IPS-11a (cell line): ENCODE data around the gene IFI35.
"Not testable (repeated sequence)": the region's sequence is repeated elsewhere in the genome, so short reads cannot be mapped to it uniquely, and the experiment has no call there.

Source experiments
- H3K4me3 ChIP-seq: one replicate; pipeline ENCODE4 v1.5.1; 2013; ENCODE audit warnings: low read depth, low read length, control low read depth

The IFI35 gene

DNA sequence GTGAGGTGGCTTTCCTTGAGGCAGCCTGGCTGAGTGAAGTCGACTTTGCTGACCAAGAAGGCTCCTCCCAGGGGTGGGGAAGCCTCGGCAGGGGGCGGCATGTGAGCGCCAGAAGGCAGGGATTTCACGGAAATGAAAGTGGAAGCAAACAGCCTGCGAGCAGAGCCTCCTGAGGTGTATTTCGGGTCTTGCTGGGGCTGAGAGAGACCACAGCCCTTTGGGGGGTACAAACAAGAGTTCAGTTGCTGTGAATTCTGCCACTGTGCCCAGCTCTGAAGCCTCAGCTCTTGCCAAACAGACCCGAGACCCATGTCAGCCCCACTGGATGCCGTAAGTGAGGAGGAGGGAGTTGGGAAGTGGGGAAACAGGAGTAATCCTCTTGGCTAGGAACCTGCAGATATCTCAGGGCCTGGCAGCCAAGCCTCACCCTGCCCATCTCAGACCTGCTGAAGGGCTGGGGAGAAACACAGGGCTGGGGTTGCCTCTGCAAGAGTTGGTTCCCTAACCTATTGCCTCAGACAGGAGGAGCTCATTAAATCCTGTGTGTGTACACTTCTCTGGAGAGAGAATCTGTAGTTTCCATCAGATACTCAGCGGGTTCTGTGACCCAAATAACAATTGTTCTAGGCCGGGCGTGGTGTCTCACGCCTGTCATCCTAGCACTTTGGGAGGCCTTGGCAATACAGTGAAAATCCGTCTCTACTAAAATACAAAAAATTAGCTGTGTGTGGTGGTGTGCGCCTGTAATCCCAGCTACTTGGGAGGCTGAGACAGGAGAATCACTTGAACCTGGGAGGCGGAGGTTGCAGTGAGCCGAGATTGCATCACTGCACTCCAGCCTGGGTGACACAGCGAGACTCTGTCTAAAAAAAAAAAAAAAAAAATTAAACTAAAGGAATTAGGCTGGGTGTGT, at the start of gene IFI35:
TSS of gene IFI35 (plus strand) at position 146 of the 913 bp plus-strand sequence. CDS start at position 310, 164 bp downstream.
- H3K4me3 ChIP-seq: peak within 1 kb of the TSS; percentile 58

DNA sequence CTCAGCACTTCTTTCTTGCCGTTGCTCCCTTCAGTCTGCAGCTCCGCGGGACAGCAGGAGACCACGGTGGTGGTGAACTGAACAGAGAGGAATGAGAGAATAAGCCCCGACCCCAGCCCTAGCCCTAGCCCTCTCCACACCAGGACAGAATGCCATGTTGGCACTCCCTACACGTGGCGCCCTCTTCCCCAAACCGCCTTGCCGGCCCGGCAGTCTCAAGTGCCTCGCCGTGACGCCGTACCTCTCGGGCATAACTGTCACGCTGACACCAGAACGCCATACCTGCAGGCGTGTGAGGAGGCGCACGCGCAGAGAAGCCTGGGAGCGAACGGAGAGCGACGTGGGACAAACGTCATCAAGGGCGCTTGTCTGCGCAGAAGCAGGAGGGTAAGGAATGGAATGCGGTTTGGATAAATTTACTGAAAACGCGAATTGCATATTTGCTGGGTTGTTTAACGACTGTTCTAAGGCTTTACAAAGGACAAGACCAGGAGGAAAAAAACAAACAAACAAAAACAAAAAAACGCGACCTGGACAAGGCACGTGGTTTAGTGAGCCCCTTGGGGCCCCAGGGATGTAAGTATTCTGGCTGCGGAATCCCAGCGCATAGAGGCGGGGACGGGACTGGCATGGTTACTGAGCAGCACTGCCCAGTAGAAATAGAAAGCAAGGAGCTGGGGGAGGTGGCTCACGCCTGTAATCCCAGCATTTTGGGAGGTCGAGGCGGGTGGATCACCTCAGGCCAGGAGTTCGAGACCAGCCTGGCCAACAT, 42.2 kb upstream of the IFI35 start, which contains the start of gene AARSD1:
TSS of gene AARSD1 (minus strand) at position 294 of the 772 bp plus-strand sequence. CDS start at position 280, 14 bp downstream.
- H3K4me3 ChIP-seq: peak within 1 kb of the TSS; percentile 84

DNA sequence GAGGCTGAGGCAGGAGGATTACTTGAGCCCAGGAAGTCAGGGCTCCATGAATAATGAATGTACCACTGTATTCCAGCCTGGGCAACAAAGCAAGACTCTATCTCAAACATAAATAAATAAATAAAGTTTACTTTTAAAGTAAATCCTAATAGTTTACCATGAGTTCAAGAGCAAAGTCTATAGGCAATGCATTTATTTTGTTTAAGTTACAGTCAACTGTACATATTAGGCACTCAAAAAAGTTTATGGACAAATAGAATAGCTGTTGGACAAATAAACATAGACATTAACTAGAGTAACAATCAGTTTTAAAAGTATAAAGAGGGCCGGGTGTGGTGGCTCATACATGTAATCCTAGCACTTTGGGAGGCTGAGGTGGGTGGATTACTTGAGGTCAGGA, 38.7 kb upstream of the IFI35 start:
- H3K4me3 ChIP-seq: no peak overlapping the region

DNA sequence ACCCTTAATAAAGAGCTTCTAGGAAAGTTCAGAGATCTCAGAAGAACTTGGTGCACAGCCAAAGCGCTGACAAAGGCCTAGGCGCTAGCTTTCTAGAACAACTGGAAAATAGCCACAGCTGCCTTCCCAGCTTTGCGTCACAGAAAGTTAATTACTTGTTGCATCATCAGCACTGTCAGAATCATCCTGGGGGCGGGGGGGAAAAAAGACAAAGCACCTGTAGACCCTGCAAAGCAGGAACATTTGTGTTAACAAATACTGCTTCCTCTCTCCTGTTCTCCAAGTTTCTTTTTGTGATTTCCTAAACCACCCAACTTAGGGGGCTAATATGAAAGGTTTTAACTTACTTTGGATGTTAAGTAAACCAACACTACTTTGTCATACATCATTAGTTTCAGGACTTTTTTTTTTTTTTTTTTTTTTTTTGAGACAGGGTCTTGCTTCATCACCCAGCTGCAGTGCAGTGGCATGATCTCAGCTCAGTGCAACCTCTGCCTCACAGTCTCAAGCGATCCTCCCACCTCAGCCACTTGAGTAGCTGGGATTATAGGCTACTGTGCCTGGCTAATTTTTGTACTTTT, 37.5 kb upstream of the IFI35 start:
- no peak overlapping the region for H3K4me3 ChIP-seq

DNA sequence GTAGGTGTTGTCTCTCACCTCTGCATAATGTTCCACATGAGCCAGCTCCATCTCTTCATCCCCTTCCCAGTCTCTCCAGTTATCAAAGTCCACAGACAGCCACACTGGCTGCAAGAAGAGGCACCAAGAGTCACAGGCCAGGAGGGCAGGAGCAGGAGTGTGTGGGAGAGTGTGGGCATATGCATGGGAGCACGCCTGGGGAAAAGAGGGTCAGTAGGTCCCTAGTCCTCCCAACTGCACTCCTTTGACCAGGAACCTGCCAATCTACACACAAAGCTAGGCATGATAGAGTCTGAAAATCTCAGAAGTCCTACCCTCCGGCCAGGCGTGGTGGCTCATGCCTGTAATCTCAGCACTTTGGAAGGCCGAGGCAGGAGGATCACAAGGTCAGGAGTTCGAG, 35.0 kb upstream of the IFI35 start:
- H3K4me3 ChIP-seq: no peak overlapping the region

DNA sequence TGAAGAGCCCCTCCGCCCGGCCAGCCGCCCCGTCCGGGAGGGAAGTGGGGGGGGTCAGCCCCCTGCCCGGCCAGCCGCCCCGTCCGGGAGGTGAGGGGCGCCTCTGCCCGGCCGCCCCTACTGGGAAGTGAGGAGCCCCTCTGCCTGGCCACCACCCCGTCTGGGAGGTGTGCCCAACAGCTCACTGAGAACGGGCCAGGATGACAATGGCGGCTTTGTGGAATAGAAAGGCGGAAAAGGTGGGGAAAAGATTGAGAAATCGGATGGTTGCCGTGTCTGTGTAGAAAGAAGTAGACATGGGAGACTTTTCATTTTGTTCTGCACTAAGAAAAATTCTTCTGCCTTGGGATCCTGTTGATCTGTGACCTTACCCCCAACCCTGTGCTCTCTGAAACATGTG, 33.3 kb upstream of the IFI35 start:
- H3K4me3 ChIP-seq: not testable (repeated sequence)

DNA sequence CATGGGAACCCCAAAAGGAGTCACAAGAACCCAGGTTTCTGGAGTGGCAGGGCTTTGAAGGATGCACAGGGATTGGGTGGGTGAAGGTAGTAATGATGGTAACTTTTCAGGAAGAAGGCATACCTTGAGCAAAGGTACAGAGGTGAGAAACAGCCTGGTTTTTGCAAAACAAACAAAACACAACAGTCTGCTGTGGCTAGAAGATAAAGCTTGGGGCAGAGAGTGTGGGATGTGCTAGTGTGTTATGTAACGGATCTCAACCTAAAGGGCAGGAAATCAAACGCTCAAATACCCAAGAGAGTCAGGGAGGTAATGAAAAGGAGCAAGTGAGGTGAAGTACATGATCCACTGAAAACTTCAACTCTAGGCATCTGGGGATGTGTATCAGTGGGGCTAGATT, 31.3 kb upstream of the IFI35 start:
- H3K4me3 ChIP-seq: no peak overlapping the region

DNA sequence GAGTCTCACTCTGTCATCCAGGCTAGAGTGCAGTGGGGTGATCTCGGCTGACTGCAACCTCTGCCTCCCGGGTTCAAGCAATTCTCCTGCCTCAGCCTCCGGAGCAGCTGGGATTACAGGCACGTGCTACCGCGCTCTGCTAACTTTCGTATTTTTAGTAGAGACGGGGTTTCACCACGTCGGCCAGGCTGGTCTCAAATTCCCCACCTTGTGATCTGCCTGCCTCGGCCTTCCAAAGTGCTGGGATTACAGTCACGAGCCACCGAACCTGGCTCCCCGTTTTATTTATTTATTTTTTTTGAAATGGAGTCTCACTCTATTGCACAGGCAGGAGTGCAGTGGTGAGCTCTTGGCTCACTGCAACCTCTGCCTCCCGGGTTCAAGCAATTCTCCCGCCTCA, 30.9 kb upstream of the IFI35 start:
- H3K4me3 ChIP-seq: not testable (repeated sequence)

DNA sequence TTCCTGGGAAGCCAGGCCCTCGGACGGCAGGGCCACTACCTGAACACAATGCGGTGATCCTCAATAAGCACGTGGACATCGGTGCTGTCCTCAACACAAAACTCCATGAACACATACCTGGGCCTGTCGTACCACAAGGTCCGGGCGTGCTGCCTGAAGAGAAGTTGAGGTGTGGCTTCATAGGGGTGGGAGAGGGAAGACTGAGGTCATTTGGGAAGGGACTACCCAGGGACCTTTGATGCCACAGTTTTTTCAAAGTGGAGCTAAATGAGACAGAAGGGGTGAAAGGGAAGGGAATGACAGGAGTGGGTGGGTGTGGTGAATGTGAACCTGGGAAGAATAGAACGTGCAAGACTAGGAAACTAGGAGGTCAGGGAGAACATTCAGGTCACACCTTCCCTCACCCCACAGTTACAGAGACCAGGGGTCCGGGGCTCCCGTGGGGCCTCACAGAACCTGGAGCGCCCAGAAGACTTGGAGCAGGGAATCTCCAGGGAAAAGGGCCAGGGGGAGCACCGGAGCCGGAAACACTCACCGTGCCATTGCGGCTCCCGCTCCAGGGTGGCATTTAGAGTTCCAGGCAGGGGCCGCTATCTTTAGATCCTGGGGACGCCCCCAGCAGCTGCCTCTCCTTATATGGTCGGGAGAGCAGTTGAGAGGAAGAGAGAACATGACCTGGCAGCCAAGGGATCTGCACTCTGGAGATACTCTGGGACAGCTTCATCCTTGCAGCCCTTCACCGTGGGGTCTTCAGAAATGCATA, 26.9 kb upstream of the IFI35 start, which contains the start of gene PTGES3L:
TSS of gene PTGES3L (minus strand) at position 570 of the 763 bp plus-strand sequence. CDS start at position 543, 27 bp downstream.
- H3K4me3 ChIP-seq: peak within 1 kb of the TSS; percentile 78

DNA sequence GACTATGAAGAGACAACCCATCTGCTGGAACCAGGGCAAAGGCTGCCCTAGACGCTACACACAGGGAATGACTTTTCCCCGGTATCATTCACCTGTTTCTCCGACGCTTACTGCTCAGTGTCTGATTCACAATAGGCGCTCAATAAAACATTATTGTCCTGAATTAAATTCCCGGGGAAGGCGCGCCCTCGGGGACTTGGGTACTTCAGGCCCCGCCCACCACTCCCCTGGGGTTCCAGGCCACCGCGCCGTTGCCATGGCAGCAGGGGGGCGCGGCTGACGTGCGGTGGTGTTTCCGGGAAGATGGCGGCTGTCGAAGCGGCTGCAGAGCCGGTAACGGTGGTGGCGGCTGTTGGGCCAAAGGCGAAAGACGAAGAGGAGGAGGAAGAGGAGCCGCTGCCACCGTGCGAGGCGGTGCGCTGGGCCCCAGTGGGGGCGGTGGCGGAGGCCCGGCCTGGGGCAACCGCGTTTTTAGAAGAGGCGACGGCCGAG, 26.3 kb upstream of the IFI35 start, which contains the start of gene RUNDC1:
TSS of gene RUNDC1 (plus strand) at position 292 of the 492 bp plus-strand sequence. CDS start at position 304, 12 bp downstream.
- peak within 1 kb of the TSS; percentile 78 for H3K4me3 ChIP-seq

DNA sequence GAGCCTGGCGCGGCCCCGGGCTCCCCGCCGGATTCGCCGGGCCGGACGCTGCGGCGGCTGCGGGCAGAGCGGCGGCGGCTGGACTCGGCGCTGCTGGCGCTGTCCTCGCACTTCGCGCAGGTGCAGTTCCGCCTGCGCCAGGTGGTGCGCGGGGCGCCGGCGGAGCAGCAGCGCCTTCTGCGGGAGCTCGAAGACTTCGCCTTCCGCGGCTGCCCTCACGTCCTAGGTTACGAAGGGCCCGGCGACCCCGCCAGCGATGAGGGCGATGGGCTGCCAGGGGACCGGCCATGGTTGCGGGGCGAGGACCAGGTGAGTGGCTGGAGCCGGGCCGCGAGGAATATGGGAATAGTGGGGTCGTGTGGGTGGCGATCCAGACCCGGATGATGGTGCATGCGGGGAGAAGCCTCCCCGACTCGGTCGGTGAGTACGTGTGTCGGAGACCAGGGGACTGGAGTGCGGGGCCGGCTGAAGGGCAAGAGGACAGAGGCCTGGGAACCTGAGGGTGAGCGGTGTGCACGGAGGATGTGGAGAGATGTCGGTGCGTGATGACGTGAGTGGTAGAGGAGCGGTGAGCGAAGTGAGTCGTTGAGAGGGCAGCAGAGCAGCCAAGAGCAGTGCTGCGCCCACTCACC, 25.7 kb upstream of the IFI35 start:
- peak overlapping the region; percentile 78 for H3K4me3 ChIP-seq

DNA sequence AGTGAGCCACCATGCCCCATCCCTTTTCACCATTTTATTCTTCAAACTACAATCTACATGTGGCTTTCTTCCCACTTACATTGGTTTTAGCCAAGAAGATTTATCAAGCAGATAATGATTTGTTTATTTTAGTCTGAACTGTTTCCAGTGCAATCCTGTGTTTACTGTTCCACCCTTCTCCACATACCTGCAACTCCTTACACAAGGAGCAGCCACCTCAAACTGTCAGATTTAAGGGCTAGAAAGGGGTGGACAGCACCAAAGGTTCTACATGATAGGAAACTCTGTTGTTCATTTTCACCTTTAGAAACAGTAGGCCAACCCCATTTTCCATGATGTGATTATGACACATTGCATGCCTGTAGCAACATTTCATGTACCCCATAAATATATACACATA, 24.3 kb upstream of the IFI35 start:
- H3K4me3 ChIP-seq: no peak overlapping the region

DNA sequence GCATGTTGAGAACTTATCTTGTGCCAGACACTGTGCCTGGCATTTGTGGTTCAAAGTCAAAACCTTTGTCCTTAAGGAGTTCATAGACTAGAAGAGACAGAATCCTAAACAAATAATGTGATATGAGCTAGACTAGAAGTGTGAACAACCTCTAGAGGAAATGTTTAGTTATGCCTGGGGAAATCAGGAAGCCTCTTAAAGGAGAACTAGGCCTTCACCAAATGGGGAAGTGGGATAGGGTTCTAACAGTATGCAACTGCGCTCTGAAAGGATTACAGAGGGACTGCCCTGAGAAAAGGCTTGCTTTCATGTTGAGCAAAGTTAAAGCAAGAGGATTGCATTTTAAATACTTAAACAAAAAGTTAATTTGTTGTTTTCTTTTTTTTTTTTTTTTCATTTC, 21.4 kb upstream of the IFI35 start:
- H3K4me3 ChIP-seq: no peak overlapping the region

DNA sequence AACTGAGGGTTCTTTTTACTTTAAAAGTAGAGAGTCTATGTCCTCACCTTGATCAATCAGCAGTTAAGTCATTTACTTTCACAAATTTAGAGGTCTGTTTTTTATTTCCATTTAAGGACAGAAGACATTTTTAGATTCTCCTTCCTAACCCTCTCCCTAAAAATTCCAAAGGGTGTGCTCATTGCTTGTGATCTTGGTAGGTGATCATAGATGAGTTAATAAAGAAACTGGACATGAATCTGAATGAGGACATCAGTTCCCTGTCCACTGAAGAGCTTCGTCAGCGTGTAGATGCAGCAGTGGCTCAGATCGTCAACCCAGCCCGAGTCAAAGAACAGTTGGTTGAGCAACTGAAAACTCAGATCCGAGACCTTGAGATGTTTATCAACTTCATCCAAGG, 17.4 kb upstream of the IFI35 start:
- no peak overlapping the region for H3K4me3 ChIP-seq

DNA sequence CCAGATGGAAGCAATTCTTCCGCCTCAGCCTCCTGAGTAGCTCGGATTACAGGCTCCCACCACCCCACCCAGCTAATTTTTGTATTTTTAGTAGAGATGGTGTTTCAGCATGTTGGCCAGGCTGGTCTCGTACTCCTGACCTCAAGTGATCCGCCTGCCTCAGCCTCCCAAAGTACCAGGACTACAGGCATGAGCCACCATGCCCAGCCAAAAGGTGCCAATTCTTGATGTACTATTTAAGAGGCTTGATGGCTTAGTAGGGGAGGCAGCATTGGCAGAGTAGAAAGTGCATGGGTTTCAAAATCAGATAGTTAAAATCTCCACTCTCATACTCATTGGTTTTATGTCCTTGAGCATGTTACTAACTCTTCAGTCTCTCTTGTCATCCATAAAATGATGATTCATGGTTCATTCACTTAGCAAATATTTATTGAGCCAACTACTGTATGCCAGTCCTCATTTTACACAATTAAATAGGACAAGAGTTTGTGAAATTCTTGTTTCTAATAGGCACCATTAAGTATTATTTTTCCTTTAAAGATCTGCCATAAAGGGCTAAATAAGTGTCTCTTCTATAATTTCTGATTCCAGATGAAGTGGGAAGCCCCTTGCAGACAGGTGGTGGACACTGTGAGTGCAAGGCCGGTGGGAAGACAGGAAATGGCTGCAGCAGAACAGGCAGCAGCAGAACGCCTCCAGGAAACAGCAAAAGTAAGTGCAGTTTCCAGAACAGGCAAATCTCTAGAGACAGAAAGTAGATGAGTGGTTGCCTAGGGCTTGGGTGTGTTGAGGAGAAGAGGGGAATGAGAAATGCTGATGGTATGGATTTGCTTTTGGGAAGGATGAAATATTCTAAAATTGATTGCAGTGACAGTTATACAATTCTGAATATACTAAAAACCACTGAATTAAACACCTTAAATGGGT, 16.6 kb upstream of the IFI35 start:
- H3K4me3 ChIP-seq: no peak overlapping the region

DNA sequence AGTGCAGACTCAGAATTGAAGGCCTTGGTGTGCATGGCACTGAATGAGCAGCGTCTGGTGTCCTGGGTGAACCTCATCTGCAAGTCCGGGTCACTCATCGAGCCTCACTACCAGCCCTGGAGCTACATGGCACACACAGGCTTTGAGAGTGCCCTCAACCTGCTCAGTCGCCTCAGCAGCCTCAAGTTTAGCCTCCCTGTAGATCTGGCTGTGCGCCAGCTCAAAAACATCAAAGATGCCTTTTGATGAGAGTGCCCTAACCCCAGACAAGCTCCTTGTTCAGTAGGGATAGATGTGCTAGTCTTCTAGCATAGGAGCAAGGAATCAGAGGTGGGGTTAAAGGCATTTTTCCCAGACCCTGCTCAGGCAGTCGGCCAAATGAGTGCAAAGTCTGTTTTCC, 15.1 kb upstream of the IFI35 start:
- H3K4me3 ChIP-seq: no peak overlapping the region

DNA sequence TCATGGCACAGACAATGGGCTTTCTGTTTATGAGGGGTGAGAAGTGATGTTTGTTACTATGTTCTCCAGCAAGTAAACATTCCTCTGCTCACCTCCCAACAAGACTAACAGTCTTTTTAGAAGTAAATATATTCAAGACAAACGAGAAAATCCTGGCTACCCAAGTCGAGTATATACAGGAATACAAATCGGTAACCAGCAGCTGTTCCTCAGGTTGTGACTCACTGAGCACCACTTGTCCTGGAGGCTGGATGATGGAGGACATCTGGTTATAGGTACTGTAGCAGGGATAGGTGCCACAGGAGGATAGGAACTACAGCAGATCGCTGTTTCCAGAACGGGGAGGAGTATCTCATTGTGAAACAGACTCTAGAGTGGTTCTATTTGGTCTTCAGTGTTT, 13.7 kb upstream of the IFI35 start:
- H3K4me3 ChIP-seq: no peak overlapping the region

DNA sequence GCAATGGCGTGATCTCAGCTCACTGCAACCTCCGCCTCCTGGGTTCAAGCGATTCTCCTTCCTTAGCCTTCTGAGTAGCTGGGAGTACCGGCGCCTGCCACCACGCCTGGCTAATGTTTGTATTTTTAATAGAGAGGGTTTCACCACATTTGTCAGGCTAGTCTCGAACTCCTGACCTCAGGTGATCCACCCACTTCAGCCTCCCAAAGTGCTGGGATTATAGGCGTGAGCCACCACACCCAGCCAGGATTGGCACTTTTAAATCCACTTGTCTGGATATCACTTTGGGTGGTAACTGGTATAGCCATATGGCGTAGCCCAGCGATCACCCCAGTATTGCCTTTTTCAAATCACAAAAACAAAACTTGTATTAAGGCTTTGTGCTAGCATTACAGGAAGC, 12.7 kb upstream of the IFI35 start:
- H3K4me3 ChIP-seq: not testable (repeated sequence)
